ENCODE results near the gene HIF3A.

HIF3A gene

GRCh38 chr19:46289724-46290619 lies 6.9 kb upstream of the HIF3A start:
- Histone ChIP-seq H3K27me3 (replicated peaks; ENCODE audit: insufficient read depth, low read length) (peaks cover 51% of the 10 kb centered on the region), H3K4me2 (ENCODE audit: low read depth, low read length) (no peak overlapping the region), H3K9me2 (replicated peaks; ENCODE audit: insufficient read depth, low read length) (no peaks in the 10 kb centered on the region), H4K20me1 (ENCODE audit: insufficient read depth, low read length) (no peaks in the 10 kb centered on the region), H2AFZ (ENCODE audit: low read length) (no peak overlapping the region), H3K4me1 (ENCODE audit: low read length) (no peaks in the 10 kb centered on the region), H3K27ac (ENCODE audit: low read length) (no peak overlapping the region), H3K79me2 (ENCODE audit: low read length) (no peaks in the 10 kb centered on the region), H3K4me3 (ENCODE audit: low read length) (no peak overlapping the region), H3K9me3 (replicated peaks; ENCODE audit: insufficient read depth, low read length) (no peaks in the 10 kb centered on the region), H3K36me3 (replicated peaks; ENCODE audit: insufficient read depth, low read length) (no peaks in the 10 kb centered on the region), H3F3A (ENCODE audit: insufficient read depth, low read length) (no peaks in the 10 kb centered on the region), H3K9ac (ENCODE audit: low read length) (no peak overlapping the region)
- DNase-seq: no peak
- TF ChIP-seq EZH2 (optimal IDR thresholded peaks at IDR 0.05; ENCODE audit: low read depth, low read length) (no peak), EZH2phosphoT487 (IDR thresholded peaks at IDR 0.05; ENCODE audit: low read length) (no peak), CTCF (IDR thresholded peaks at IDR 0.05; ENCODE audit: low read length) (no peak)

GRCh38 chr19:46291829-46292228 lies 5.0 kb upstream of the HIF3A start:
- Histone ChIP-seq H2AFZ (ENCODE audit: low read length) (no peak overlapping the region), H3K27ac (ENCODE audit: low read length) (no peak overlapping the region), H3K9me2 (replicated peaks; ENCODE audit: insufficient read depth, low read length) (no peaks in the 10 kb centered on the region), H3K4me1 (ENCODE audit: low read length) (no peaks in the 10 kb centered on the region), H3K4me2 (ENCODE audit: low read depth, low read length) (no peak overlapping the region), H3K4me3 (ENCODE audit: low read length) (no peak overlapping the region), H4K20me1 (ENCODE audit: insufficient read depth, low read length) (no peaks in the 10 kb centered on the region), H3K79me2 (ENCODE audit: low read length) (no peaks in the 10 kb centered on the region), H3K9me3 (replicated peaks; ENCODE audit: insufficient read depth, low read length) (no peaks in the 10 kb centered on the region), H3K27me3 (replicated peaks; ENCODE audit: insufficient read depth, low read length) (peaks cover 52% of the 10 kb centered on the region), H3F3A (ENCODE audit: insufficient read depth, low read length) (no peaks in the 10 kb centered on the region), H3K36me3 (replicated peaks; ENCODE audit: insufficient read depth, low read length) (no peaks in the 10 kb centered on the region), H3K9ac (ENCODE audit: low read length) (no peak overlapping the region)
- TF ChIP-seq EZH2 (optimal IDR thresholded peaks at IDR 0.05; ENCODE audit: low read depth, low read length): no peak
- TF ChIP-seq CTCF (IDR thresholded peaks at IDR 0.05; ENCODE audit: low read length): no peak
- no peak for TF ChIP-seq EZH2phosphoT487 (IDR thresholded peaks at IDR 0.05; ENCODE audit: low read length)
- DNase-seq: no peak

- no peak for TF ChIP-seq EZH2phosphoT487 (IDR thresholded peaks at IDR 0.05; ENCODE audit: low read length)
- no peak for TF ChIP-seq EZH2 (optimal IDR thresholded peaks at IDR 0.05; ENCODE audit: low read depth, low read length)
- no peak for TF ChIP-seq CTCF (IDR thresholded peaks at IDR 0.05; ENCODE audit: low read length)
- H3K9me2 ChIP-seq (replicated peaks; ENCODE audit: insufficient read depth, low read length): no peaks in the 10 kb centered on the region
- H3K27ac ChIP-seq (ENCODE audit: low read length): no peak overlapping the region
- no peak overlapping the region for H3K9ac ChIP-seq (ENCODE audit: low read length)
- H3K4me2 ChIP-seq (ENCODE audit: low read depth, low read length): no peak overlapping the region
- no peaks in the 10 kb centered on the region for H3K36me3 ChIP-seq (replicated peaks; ENCODE audit: insufficient read depth, low read length)
- H3F3A ChIP-seq (ENCODE audit: insufficient read depth, low read length): no peaks in the 10 kb centered on the region
- no peaks in the 10 kb centered on the region for H4K20me1 ChIP-seq (ENCODE audit: insufficient read depth, low read length)
- no peaks in the 10 kb centered on the region for H3K79me2 ChIP-seq (ENCODE audit: low read length)
- H2AFZ ChIP-seq (ENCODE audit: low read length): no peak overlapping the region
- no peak for DNase-seq
- H3K4me1 ChIP-seq (ENCODE audit: low read length): no peaks in the 10 kb centered on the region
- no peaks in the 10 kb centered on the region for H3K9me3 ChIP-seq (replicated peaks; ENCODE audit: insufficient read depth, low read length)
- H3K27me3 ChIP-seq (replicated peaks; ENCODE audit: insufficient read depth, low read length): peaks cover 66% of the 10 kb centered on the region
- H3K4me3 ChIP-seq (ENCODE audit: low read length): no peak overlapping the region
Measured at GRCh38 chr19:46294494-46294893, 2.3 kb upstream of the HIF3A start.
